ENCODE data around the gene TAF11L8.

GRCh38 chr5:17625686-17626085, 34.9 kb upstream of the TAF11L8 start:
- TF ChIP-seq CTCF (conservative IDR thresholded peaks at IDR 0.05; ENCODE audit: low read depth in 2 of 2) (no peak), JUNB (IDR thresholded peaks at IDR 0.05; ENCODE audit: unreplicated experiment) (no peak), REST (IDR thresholded peaks at IDR 0.05; ENCODE audit: unreplicated experiment) (no peak), POLR2AphosphoS5 (IDR thresholded peaks at IDR 0.05; ENCODE audit: low read depth) (no peak), ETS1 (IDR thresholded peaks at IDR 0.05) (no peak), ZNF462 (CRISPR knock-in tag; IDR thresholded peaks at IDR 0.05) (no peak)

All from GM23338 (cell line).